ENCODE data around the gene SLC12A9.
A peak's percentile ranks its signal among the peaks of the same experiment; 100 is the strongest.

Gene SLC12A9

GRCh38 chr7:100878013-100878412, 25.5 kb downstream of the SLC12A9 start:
- TF ChIP-seq, protein P1, sequence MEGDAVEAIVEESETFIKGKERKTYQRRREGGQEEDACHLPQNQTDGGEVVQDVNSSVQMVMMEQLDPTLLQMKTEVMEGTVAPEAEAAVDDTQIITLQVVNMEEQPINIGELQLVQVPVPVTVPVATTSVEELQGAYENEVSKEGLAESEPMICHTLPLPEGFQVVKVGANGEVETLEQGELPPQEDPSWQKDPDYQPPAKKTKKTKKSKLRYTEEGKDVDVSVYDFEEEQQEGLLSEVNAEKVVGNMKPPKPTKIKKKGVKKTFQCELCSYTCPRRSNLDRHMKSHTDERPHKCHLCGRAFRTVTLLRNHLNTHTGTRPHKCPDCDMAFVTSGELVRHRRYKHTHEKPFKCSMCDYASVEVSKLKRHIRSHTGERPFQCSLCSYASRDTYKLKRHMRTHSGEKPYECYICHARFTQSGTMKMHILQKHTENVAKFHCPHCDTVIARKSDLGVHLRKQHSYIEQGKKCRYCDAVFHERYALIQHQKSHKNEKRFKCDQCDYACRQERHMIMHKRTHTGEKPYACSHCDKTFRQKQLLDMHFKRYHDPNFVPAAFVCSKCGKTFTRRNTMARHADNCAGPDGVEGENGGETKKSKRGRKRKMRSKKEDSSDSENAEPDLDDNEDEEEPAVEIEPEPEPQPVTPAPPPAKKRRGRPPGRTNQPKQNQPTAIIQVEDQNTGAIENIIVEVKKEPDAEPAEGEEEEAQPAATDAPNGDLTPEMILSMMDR (IDR thresholded peaks at IDR 0.05; ENCODE audit: low read depth, low read length, poor library complexity, severe bottlenecking) = no peak
- no peak for TF ChIP-seq EZH2phosphoT487 (IDR thresholded peaks at IDR 0.05; ENCODE audit: borderline replicate concordance, low read length)
- Histone ChIP-seq H4K20me1 (ENCODE audit: control insufficient read depth, insufficient read depth, low read depth, low read length) (peaks cover 28% of the 10 kb centered on the region), H3K9me2 (replicated peaks; ENCODE audit: control insufficient read depth, low read length) (no peaks in the 10 kb centered on the region), H3K9me3 (ENCODE audit: control insufficient read depth, insufficient read depth, low read length) (no peaks in the 10 kb centered on the region), H3K36me3 (ENCODE audit: control insufficient read depth, low read length) (peaks cover 95% of the 10 kb centered on the region), H3K4me1 (ENCODE audit: control insufficient read depth, low read length) (peaks cover 51% of the 10 kb centered on the region), H3F3A (ENCODE audit: control insufficient read depth, insufficient read depth) (0 out of 2 replicates have a peak, but pooled peaks cover 5% of the 10 kb centered on the region), H3K27ac (ENCODE audit: low read depth, low read length) (no peak overlapping the region), H3K79me2 (ENCODE audit: control insufficient read depth, low read length) (peaks cover 85% of the 10 kb centered on the region), H3K27me3 (ENCODE audit: control insufficient read depth, low read length) (no peaks in the 10 kb centered on the region), H3K4me2 (ENCODE audit: low read length) (peak overlapping the region; percentile 95), H3K4me3 (ENCODE audit: low read length) (no peak overlapping the region)

DNA sequence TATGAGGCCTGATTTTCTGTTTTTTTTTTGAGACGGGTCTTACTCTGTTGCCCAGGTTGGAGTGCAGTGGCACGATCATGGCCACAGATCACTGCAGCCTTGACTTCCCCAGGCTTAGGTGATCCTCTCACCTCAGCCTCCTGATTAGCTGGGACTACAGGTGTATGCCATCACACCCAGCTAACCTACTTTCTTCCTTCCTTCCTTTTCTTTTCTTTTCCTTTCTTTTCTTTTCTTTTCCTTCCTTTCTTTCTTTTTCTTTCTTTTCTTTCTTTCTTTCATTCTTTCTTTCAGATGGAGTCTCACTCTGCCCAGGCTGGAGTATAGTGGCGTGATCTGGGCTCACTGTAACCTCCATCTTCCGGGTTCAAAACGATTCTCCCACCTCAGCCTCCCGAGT, 26.2 kb downstream of the SLC12A9 start:
- H4K20me1 ChIP-seq (ENCODE audit: control insufficient read depth, insufficient read depth, low read depth, low read length) = peaks cover 28% of the 10 kb centered on the region

DNA sequence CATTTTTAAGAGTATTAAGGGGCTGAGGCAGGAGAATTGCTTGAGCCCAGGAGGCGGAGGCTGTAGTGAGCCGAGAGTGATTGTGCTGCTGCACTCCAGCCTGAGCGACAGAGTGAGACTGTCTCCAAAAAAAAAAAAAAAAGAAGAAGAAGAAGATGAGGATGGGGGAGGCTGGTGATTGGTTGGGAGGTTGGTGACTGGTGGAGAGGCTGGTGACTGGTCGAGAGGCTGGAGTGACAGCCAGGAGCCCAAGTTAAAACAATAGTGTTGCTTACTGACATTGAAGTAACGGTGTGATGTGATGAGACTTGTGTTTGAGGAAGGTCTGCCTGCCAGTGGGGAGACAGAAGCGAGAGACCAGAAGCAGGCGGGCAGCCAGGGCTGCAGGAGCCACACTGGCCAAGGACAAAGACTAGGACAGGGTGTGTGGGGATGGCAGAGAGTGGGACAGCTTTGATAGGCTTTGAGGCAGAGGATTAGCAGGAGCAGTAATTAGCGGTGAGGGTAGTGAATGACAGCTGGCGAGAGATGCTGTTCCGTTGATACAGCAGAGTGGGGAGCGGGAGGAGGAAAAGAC, 27.3 kb downstream of the SLC12A9 start:
- H3K4me2 ChIP-seq (ENCODE audit: low read length) = no peak overlapping the region
- peaks cover 40% of the 10 kb centered on the region for H3K4me1 ChIP-seq (ENCODE audit: control insufficient read depth, low read length)
- H3K27me3 ChIP-seq (ENCODE audit: control insufficient read depth, low read length) = no peaks in the 10 kb centered on the region
- H3K9me3 ChIP-seq (ENCODE audit: control insufficient read depth, insufficient read depth, low read length) = no peaks in the 10 kb centered on the region
- no peak overlapping the region for H3K4me3 ChIP-seq (ENCODE audit: low read length)
- TF ChIP-seq EZH2phosphoT487 (IDR thresholded peaks at IDR 0.05; ENCODE audit: borderline replicate concordance, low read length) = no peak
- TF ChIP-seq, protein P1 (IDR thresholded peaks at IDR 0.05; ENCODE audit: low read depth, low read length, poor library complexity, severe bottlenecking) = no peak
- no peaks in the 10 kb centered on the region for H3F3A ChIP-seq (ENCODE audit: control insufficient read depth, insufficient read depth)
- H4K20me1 ChIP-seq (ENCODE audit: control insufficient read depth, insufficient read depth, low read depth, low read length) = peaks cover 28% of the 10 kb centered on the region
- H3K79me2 ChIP-seq (ENCODE audit: control insufficient read depth, low read length) = peaks cover 74% of the 10 kb centered on the region
- H3K27ac ChIP-seq (ENCODE audit: low read depth, low read length) = no peak overlapping the region
- H3K36me3 ChIP-seq (ENCODE audit: control insufficient read depth, low read length) = peaks cover 96% of the 10 kb centered on the region
- no peaks in the 10 kb centered on the region for H3K9me2 ChIP-seq (replicated peaks; ENCODE audit: control insufficient read depth, low read length)

More for the DNA sequence above, 26.2 kb downstream of the SLC12A9 start:
- Histone ChIP-seq H3K4me2 (ENCODE audit: low read length) (peak overlapping the region; percentile 6; the same call in 1 of the 2 replicates), H3K79me2 (ENCODE audit: control insufficient read depth, low read length) (peaks cover 84% of the 10 kb centered on the region), H3K9me3 (ENCODE audit: control insufficient read depth, insufficient read depth, low read length) (no peaks in the 10 kb centered on the region), H3K9me2 (replicated peaks; ENCODE audit: control insufficient read depth, low read length) (no peaks in the 10 kb centered on the region), H3F3A (ENCODE audit: control insufficient read depth, insufficient read depth) (0 out of 2 replicates have a peak, but pooled peaks cover 3% of the 10 kb centered on the region), H3K4me1 (ENCODE audit: control insufficient read depth, low read length) (peaks cover 47% of the 10 kb centered on the region), H3K4me3 (ENCODE audit: low read length) (no peak overlapping the region), H3K27me3 (ENCODE audit: control insufficient read depth, low read length) (no peaks in the 10 kb centered on the region), H3K36me3 (ENCODE audit: control insufficient read depth, low read length) (peaks cover 95% of the 10 kb centered on the region), H3K27ac (ENCODE audit: low read depth, low read length) (no peak overlapping the region)
- TF ChIP-seq, protein P1 (IDR thresholded peaks at IDR 0.05; ENCODE audit: low read depth, low read length, poor library complexity, severe bottlenecking) = no peak
- TF ChIP-seq EZH2phosphoT487 (IDR thresholded peaks at IDR 0.05; ENCODE audit: borderline replicate concordance, low read length) = no peak
